NCI-H2029 (cell line): ENCODE measurements around the gene IDUA.

ENCODE experiments used
- DNase-seq: peaks from one replicate; lab custom pipeline; 2025; lab: John Stamatoyannopoulos, UW

The IDUA gene

DNA sequence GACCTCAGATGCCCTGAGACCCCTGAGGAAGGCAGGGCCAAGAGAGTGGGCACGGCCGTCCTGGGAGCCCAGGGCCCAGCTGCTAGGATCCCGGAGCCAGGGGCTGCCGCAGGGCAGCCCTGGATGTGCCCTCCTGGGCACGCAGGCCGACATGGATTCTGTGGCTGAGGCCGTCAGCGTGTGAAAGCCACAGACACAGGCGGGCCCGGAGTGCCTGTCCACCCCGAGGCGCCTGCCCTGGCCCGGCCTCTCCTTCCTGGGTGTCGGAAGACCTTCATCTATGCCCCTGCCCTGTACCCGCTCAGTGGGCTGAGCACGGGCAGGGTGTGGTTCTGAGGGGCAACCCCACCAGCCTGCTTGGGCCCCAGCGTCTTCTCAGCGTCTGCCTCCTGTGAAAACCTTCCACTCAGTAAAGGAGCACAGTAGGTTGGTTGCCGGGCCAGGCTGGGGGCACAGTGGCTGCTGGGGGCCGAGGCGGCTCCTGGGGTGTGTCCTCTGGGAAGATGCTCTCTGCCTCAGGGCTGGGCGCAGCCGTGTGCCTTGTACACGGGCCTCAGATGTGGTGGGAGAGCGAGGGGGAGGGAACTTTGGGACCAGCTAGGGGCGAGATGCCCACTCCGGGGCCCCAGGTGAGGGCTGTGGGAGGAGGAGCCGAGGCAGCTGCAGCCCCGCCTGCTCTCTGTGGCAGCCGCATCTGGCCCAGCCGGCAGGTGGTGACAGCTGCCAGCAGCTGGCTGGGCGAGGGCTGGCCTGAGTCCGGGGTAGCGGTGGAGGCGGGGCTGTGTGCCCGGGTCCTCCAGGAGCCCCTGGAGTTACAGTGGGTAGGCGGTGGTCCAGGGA, 45.3 kb downstream of the IDUA start:
- peak; percentile 20 for DNase-seq

DNA sequence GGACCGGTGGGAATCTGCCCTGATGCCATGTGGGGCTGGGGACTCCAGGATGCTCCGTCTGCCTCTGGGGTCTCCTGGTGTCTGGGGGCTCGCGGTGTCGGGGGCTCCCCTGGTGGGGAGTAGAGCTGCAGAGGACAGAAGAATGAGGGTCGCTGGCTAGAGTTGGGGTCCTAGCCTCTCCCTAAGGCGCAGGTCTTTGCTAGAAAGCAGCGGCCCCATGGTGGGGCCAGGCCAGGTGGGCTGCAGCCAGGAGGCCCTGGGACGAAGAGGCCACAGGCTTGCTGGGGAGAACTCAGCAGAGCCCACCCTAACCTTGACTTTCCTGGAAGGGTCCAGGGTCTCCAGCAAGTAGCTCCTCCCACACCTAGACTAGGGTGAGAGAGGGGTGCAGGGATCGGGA, 46.0 kb downstream of the IDUA start:
- no peak for DNase-seq

DNA sequence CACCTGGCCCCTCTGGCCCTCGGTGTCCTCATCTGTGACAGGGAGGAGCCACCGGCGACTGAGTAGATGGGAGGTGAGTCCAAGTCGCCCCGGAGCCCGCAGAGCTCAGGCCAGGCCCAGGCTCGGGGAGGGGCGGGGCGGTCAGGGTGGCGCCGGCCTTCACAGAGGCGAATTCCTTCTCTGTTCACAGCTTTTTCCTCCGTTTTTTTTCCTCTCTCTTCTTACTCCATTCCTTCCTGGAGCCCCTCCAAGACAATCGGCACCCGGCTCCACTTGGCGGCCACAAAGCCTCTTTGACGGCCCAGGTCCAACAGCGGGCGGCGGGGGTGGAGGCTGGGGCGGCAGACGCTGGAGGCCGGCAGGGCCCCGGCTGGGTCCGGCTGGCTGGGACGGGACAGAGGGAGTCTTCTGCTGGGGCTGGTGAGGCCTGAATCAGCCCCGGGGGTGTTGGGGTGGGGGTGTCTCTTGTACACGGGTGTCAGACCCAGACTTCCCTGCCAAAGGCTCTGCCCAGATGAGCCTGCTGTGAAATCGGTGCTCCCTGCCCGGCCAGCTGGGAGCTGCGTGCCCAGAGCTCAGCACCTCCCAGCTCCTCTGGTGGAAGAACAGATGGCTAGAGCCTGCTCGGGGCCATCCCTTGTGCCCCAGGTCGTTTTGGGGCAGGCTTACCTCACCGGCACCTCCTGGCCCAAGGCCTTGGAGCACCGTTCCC, 47.2 kb downstream of the IDUA start:
- DNase-seq = no peak

DNA sequence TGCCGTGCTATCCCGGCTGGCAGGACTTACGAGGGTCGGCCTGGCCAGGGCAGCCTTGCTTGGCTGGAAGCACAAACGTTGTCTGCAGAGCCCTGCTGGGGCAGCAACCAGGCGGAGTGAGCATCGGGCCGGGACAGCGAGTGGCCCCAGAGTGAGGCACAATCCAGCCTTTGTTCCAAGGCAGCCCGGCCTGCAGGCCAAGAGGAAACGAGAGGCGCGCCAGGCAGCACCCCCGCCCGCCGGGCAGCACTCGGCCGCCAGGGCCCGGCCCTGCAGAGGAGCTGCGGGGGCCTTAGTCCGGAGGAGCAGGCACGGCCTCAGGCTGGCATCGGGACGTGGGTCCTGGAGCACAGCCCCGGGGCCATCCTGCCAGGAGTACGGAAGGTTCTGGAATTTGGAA, 48.7 kb downstream of the IDUA start:
- no peak for DNase-seq

DNA sequence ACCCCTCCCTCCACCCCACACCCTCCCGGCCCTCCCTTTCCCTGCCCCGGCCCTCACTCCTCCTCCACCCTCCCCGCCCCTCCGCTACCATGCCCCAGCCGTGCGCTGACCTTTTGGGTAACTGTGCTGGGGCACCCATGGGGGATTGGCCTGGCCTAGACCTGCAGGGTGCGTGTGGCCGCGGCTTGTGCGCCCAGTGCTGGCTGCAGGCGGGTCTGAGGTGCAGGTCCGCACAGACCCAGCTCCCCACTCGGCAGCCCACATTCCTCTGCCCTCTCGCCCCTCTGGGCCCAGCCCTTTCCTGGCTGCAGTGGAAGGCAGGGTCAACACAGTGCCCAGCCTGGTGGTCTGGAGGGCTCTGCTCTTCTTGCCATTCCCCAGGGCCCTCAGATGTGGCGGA, 49.3 kb downstream of the IDUA start:
- DNase-seq = no peak

DNA sequence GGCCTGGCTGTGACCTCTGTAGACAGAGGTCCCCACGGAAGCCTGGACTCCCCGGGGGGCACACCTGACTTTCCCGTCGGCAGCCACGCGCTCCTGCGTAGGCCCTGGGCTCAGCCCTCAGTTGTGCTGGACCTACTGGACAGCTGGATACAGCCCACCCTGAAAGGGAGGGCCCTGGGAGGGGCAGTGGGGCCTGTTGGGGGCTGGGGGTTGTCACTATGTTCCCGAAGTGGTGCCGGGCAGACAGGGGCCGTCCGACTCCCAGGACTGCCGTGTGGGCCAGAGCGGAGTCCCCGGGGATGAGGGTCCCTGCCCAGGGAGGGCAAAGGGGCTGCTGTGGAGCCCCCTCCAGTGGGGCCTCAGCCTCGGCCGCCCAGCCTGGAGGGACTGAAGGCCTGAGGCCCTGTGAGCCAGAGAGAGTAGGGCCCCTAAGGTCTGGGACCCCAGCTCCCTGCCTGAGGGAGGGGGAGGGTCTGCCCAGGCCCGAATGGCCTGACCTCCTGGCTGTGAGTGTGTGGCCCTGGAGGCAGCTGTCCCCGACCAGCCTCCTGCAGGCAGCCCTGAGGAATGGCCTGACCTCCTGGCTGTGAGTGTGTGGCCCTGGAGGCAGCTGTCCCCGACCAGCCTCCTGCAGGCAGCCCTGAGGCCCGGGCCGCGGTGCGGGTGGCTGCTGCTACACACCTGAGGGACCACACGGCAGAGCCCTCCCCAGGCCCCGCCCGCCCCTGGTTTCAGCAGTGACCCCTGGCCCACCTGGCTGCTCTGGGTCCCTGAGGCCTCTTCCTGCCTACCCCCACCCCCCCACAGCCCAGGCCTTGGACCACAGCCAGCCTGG, 50.3 kb downstream of the IDUA start:
- DNase-seq = no peak

DNA sequence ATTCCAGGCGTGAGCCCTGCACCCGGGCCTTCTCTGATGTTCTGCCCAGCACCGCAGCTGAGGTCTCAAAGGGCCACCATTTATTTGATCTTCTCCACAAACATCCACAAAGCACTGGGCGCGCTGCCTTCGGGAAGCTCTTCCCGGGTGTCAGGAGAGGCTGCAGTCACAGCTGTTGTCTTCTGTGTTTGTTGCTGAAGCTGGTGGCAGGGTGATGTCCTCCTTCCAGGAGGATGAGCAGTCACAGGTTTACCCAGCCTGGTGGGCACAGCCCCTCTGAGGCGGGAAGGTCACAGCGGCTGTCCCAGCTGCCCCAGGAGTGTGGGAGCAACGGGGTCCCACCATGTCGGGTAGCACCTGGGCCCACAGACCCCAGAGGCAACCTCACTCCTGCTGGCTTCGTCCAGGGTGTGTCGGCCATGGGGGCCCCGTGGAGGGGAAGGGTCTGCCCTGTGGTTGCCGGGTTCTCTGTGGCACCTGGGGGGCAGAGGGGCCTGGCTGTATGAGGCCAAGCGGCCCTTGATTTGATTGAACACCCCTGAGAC, 52.2 kb downstream of the IDUA start:
- no peak for DNase-seq

DNA sequence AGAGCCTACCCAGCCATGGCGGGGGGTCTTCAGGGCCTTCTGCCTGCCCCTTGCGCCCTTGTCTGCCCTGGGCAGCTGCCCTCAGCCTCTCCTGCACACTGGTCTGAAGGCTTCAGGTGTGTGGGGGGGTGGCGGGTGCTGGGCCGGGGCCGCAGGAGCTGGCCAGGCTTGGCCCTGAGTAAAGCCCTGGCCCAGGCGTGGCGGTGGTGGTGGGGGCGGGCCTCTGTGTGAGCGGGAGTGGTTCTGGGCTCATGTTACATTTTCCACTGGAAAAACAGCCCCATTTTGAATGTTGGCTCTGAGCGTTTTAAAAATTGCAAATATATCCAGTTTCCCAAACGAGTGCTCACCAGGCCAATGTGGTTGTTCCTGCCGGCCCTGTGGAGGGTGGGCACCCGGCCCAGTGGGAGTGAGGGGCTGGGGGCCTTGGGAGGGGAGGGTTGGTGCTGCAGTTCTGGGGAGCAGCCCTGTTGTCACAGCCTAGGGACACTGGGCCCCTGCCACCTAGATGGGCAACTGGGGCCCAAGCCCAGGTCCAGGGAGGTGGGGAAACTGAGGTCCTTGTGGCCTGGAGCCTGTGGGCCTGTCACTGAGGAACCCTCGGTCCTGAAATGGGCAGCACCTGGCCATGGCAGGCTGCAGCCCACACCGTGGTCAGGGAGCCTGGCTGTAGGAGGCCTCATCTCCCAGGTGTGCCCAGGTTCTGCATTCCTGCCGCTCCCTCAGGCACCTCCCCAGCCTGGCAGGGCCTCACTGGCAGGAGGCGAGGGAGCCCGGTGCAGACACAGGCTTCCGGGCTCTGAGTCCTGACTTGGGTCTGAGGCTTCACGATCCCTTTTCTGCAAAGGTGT, 52.9 kb downstream of the IDUA start:
- DNase-seq = peak; percentile 19

DNA sequence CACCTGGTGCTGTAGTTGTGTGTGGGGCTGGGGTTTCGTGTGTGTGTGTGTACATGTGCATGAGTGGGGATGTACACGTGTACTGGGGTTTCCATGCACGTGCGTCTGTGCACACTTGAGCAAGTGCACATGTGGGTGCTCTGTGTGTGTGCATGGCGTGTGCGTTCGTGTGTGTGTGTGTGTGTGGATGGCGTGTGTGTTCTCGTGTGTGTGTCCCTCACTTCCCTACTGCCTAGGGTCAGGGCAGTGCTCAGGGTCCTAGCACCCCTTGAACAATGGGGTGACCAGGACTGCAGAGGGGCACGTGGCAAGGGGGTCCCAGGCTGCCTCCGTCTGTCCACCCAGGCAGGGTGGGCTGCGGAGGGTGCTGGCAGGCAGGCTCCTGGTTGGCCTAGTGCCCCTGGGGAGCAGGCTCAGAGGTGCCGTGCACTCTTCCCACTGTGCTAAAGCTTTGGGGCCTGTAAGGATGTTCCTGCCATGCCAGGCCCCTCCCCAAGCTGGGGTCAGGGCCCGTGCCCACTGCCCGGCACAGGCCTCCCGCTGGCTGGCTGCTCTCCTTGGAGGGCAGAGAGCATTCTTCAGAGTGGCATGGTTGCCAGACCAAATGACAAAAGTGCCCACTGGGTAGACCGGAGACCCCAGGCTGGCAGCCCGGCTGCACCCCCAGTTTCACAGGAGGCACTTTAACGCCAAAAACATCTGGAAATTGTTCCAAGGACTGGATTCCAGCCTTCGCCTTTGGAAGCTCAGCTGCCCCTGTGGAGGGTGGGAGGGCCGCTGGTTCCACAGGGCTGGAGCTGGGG, 53.7 kb downstream of the IDUA start:
- no peak for DNase-seq

DNA sequence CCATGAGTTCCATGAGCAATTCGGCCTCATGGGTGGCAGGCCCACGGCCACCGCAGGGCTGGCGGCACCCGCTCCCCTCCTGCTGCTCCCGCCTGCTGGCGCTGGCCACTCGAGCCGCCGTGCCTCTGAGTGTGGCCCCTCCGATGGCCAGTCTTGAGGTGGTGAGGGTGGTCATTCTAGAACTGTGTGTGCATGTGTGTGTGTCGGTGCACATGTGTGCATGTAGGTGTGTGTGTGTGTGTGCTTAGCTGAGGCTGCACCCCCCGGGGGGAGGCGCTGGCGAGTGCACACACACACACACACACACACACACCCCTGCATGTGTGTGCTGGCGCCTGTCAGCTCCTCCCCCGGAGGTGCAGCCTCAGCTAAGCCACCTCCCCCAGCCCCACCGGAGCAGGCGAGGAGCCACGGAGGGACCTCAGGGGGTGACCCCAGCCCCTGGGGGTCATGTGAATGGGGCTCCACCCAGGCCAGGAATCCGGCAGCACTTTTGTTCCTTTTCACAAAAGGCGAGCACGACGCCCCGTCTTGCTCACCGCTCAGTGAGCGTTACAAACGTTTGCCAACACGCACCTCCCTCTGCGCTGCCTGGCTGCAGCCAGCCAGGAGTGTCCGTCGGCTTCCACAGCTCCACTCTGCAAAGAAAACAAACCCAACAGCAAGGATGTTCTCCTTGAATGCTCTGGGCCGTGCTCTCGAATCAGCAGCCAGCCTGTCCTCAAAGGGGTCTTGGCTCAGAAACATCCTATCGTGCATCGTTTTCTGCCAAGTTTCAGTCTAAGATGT, 54.5 kb downstream of the IDUA start:
- DNase-seq = no peak

DNA sequence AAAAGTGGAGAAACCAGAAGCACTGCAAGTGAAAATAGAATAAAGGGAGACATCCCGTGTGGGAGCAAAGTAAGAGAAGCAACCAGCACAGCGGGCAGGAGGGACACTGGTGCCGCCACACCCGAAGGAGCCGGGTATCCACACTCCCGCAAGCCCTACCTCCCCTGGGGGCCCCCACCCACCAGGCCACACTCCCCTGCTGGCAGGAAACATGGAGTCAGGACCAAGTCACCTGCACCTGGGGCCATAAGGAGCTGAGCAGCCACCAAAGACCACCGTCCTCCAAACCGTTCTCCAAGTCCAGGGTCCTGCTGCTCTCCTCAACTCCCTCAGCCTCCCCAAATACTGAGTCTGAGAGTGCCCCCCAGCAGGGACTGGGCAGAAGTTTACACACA, 55.1 kb downstream of the IDUA start:
- no peak for DNase-seq

DNA sequence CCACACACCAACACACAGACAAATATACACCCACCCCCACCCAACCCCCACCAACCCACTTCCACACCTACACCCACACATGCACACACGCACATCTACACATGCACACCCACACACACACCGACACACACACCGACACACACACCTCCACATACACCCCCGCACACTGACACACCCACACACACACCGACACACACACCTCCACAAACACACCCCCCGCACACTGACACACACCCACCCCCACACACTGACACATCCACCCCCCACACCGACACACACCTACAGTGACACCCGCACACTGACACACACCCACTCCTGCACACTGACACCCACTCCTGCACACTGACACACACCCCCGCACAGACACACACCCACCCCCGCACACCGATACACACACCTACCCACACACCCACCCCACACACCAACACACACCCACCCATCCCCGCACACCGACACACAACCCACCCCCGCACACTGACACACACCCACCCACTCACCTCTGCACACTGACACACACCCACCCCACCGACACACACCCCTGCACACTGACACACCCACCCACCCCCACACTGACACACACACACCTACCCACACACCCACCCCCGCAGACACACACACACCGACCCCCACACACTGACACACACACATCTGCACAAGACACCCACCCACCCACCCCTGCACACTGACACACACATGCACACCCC, 55.7 kb downstream of the IDUA start:
- DNase-seq = no peak

DNA sequence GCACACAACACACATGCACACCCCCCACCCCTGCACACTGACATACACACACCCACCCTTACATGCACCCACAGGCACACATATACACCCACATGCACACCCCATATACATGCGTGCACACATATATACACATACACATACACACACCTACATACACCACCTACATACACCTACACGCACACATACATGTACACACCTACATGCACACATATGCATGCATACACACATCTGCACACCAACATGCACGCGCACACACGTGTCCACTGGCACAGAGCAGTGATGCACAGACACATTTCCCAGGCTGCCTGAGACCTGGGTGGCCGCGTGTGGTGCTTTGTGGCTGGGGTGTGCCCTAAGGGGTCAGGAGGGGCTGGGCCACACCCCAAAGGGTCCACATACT, 56.3 kb downstream of the IDUA start:
- no peak for DNase-seq

DNA sequence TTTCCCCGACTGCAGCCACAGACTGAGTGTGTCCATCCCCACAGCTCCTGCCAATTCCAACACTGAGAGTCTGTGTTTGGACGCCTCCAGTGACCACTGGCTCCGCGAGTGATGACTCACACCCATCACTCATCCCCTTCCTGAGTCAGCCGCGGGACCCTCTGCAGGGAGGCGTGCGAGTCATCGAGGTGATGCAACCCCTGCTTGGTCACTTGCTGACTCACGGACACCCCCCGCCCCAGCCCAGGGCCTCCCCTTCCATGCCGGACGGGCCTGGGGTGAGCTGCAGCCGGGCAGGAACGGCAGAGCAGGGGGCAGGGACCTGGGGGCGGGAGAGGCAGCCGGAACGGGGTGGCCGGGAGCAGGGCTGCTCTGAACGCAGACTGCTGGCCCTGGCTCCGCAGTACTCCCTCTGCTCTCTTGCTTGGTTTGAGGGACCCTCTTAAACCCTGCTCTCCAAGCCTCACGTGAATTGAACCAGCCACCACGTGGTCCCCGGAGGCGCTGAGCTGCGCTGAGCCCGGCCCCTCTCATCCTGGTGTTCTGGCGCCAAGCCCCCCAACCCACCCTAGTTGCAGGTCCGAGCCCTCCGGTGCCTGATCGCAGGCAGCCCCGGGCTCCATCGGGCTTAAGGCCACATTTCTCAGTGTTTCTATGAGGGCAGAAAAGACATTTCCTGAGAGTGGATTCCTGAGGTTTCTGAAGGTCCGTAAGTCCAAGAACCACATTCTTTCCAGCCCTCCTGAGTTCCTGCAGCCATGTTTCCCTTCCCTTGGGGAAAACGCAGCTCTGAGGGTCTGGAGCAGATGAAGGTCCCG, 57.0 kb downstream of the IDUA start:
- DNase-seq = no peak

DNA sequence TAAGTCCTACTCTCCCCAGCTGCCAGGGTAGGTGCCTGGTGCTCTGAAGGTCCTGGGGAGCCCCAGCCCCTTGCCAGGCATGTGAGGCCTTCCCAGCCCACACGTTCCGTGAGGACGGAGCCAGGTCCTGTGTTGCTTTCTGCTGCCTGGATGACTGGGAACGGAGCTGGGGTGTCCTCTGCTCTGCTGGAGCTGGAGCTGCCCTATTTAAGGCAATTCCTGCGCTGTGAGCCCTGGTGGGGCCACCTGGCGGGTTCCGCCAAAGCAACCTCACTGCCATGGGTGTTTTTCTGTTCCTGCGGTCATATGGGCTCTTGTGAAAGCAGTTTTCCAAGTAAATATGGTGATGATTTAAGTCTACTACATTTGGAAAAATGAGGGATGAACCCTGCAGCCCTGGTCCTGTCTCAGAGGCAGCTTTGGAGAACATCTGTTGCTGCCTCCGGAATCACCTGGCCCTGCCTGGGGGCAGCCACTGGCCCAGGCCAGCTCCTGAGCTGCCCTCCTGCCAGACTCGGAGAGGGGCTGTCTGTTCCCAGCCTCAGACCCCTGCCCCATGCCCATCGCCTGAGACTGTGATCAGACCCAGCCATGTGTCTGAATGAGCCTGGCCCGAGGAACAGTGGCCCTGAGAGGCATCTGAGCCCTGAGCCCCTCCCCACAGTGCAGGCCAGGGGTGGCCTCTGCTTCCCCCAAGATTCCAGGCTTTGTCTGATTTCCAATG, 57.8 kb downstream of the IDUA start:
- no peak for DNase-seq

DNA sequence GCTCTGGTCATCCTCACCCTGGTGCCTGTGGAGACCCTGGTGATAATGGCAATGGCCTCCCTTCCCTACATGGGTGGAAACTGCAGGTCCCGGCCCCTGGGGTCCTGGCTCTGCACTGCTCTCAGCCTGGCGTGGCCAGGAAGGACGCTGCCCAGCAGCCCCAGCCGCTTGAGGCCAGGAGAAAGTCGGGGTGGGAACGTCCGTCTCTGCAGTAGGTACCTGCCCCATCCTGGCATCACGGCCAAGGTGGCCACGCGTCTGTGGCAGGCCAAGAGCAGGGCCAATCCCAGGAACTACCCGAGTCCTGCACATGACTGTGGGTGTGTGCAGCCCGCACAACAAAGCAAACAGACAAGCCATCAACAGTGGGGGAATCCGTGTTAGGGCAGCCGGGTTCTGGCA, 58.4 kb downstream of the IDUA start:
- DNase-seq = no peak

DNA sequence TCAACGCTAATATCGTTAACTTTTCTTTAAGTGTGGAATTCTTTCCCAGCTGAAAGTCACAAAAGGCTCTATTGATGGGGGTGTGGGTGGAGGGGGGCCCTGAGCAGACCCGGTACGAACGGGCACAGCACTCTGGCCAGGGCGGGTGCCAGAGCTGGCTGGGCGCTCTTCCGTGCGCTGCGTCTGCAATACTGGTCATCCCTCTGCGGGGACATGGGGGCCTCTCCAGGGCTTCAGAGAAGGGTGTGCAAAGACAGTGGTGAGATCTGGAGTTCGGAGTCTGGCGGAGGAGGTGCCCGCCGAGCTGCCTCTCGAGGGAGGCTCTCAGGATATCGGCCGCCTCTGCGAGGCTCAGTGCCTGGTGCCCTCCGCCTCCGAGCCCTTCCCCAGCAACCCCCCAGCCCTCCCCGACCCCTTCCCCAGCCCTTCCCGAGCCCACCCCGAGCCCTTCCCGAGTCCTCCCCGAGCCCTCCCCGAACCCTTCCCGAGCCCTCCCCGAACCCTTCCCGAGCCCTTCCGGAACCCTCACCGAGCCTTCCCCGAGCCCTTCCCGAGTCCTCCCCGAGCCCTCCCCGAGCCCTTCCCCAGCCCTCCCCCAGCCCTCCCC, 58.9 kb downstream of the IDUA start:
- DNase-seq = no peak
